ENCODE measurements around the gene FAM111B. TPM values are rescaled to one million over a fixed set of nuclear protein-coding genes. Genes with fewer than 3 reads are reported as not detected.

FAM111B gene
- total and polyA plus RNA-seq, 2 of the 4 experiments (the other 2 are of a cell fraction) = 3.2 to 9.3 TPM

GRCh38 chr11:59062602-59063529 is 44.2 kb upstream of the FAM111B start:
- H2BK120ac ChIP-seq (ENCODE audit: low read depth, low read length) = no peak overlapping the region
- no peak overlapping the region for H3K9ac ChIP-seq (ENCODE audit: low read depth, low read length)
- H2AFZ ChIP-seq (replicated peaks; ENCODE audit: low read length, poor library complexity) = no peak overlapping the region
- H3K4me3 ChIP-seq (ENCODE audit: insufficient read depth, low read depth, low read length) = no peak overlapping the region
- dilution Hi-C loops (cut with HindIII; ENCODE audit: low sequenced_read_pairs, unreplicated experiment) (no loop called here), in situ Hi-C loops (cut with MboI; ENCODE audit: low sequenced_read_pairs) (no loop called here), intact Hi-C loops (cut with micrococcal nuclease) (no loop called here)
- H3K56ac ChIP-seq (ENCODE audit: extremely low read depth, insufficient read depth, low read length) = no peak overlapping the region
- DNase-seq = no peak
- WGBS, 2 experiments (ENCODE audit: extremely low coverage in 2 of 2, insufficient read length in 1 of 2) = 50% methylated on average over 25 of the region's 56 CpGs; no CpG with 5 or more reads in 1 of the 2 experiments
- no peak overlapping the region for H2AK9ac ChIP-seq (replicated peaks; ENCODE audit: low read depth, low read length, poor library complexity)
- H2BK5ac ChIP-seq (ENCODE audit: low read depth, low read length, poor library complexity, severe bottlenecking) = no peak overlapping the region
- H3K18ac ChIP-seq (ENCODE audit: low read depth, low read length) = no peak overlapping the region
- no peaks in the 10 kb centered on the region for H3K9me3 ChIP-seq (ENCODE audit: control insufficient read depth, insufficient read depth, low read length)
- no peak overlapping the region for H3K23ac ChIP-seq (ENCODE audit: low read depth, low read length)
- no peak overlapping the region for H4K91ac ChIP-seq (ENCODE audit: insufficient read depth, low read depth, low read length)
- no peaks in the 10 kb centered on the region for H3K79me1 ChIP-seq (ENCODE audit: low read depth in 1 of 2, low read length in 2 of 2)
- peaks cover 24% of the 10 kb centered on the region for H3K27me3 ChIP-seq (ENCODE audit: control insufficient read depth, insufficient read depth, low read length)
- TF ChIP-seq NFE2L2 (IDR thresholded peaks at IDR 0.05; ENCODE audit: low read depth, low read length) (no peak), MAZ (IDR thresholded peaks at IDR 0.05; ENCODE audit: borderline replicate concordance, low read depth, low read length) (no peak), ELK1 (IDR thresholded peaks at IDR 0.05; ENCODE audit: borderline replicate concordance, low read depth, low read length) (no peak), MXI1 (IDR thresholded peaks at IDR 0.05; ENCODE audit: borderline replicate concordance, low read depth, low read length) (no peak), USF2 (IDR thresholded peaks at IDR 0.05; ENCODE audit: low read depth, low read length) (no peak), BHLHE40 (IDR thresholded peaks at IDR 0.05; ENCODE audit: low read depth, low read length) (no peak), RAD21 (IDR thresholded peaks at IDR 0.05; ENCODE audit: low read length) (no peak), MAFK (IDR thresholded peaks at IDR 0.05; ENCODE audit: low read depth, low read length) (no peak), CTCF (conservative IDR thresholded peaks at IDR 0.05; ENCODE audit: low read depth, low read length) (no peak), SMC3 (IDR thresholded peaks at IDR 0.05; ENCODE audit: low read depth, low read length) (no peak), RCOR1 (IDR thresholded peaks at IDR 0.05; ENCODE audit: insufficient replicate concordance, low read length) (no peak), POLR2A (IDR thresholded peaks at IDR 0.05; ENCODE audit: low read depth, low read length) (no peak), CEBPB (IDR thresholded peaks at IDR 0.05; ENCODE audit: low read depth, low read length) (no peak), FOS (IDR thresholded peaks at IDR 0.05; ENCODE audit: low read depth, low read length) (no peak)
- H4K20me1 ChIP-seq (ENCODE audit: insufficient read depth, low read length) = no peaks in the 10 kb centered on the region
- CTCF ChIA-PET = no interaction called here
- no peak overlapping the region for H2BK20ac ChIP-seq (ENCODE audit: low read depth, low read length)
- H3K4me2 ChIP-seq (ENCODE audit: low read depth, low read length) = no peak overlapping the region
- H3K4ac ChIP-seq (ENCODE audit: low read depth, low read length) = no peak overlapping the region
- POLR2A ChIA-PET (ENCODE audit: unreplicated experiment) = no interaction called here
- H3K27ac ChIP-seq (ENCODE audit: insufficient read depth, low read length) = no peak overlapping the region
- H4K5ac ChIP-seq (ENCODE audit: low read depth, low read length) = no peak overlapping the region
- BruUV-seq (replicated peaks) = no TSS peak
- H4K8ac ChIP-seq (ENCODE audit: low read depth in 2 of 2, low read length in 2 of 2) = no peak overlapping the region
- no peak for ATAC-seq (ENCODE audit: low read depth)
- H3K36me3 ChIP-seq (ENCODE audit: control insufficient read depth, insufficient read depth, low read length) = no peaks in the 10 kb centered on the region
- no peak overlapping the region for H2BK15ac ChIP-seq (ENCODE audit: low read depth, low read length)
- no peak overlapping the region for H3K14ac ChIP-seq (replicated peaks; ENCODE audit: low read depth, low read length)
- H3K9me1 ChIP-seq (ENCODE audit: insufficient read depth, low read length) = no peaks in the 10 kb centered on the region
- H3K4me1 ChIP-seq (ENCODE audit: control insufficient read depth, insufficient read depth, low read length) = no peaks in the 10 kb centered on the region
- no peak overlapping the region for H2AK5ac ChIP-seq (ENCODE audit: low read depth, low read length)
